ENCODE data around the gene TTF2. TPM values are rescaled to one million over a fixed set of nuclear protein-coding genes. Genes with fewer than 3 reads are reported as not detected.

The TTF2 gene
- total RNA-seq, 1 donor from 2014 or later, result 14.3 TPM

DNA sequence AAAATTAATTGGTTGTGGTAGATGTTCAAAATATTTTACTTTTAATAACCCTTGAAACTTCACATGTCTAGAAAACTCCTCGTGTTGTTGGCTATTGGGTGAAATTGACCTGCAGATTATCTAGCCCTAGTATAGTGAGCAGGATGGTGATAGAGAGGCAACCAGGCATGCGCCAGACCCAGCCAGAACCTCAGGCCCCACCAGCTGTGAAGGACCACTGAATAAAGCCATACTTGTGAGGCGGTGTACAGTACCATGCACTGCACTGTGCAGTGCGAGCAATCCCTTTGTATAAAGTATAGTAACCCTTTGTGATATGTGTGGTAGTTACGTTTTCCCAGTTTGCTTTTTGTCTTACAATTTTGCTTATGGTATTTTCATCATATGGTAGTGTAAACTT is 8.5 kb downstream of the TTF2 start:
- Histone ChIP-seq H3K36me3 (ENCODE audit: control insufficient read depth, insufficient read depth, low read length) (no peaks in the 10 kb centered on the region), H3K4me3 (ENCODE audit: low read depth, low read length) (no peak overlapping the region), H3K27me3 (ENCODE audit: control insufficient read depth, insufficient read depth, low read length) (no peaks in the 10 kb centered on the region)
- TF ChIP-seq, protein P1, sequence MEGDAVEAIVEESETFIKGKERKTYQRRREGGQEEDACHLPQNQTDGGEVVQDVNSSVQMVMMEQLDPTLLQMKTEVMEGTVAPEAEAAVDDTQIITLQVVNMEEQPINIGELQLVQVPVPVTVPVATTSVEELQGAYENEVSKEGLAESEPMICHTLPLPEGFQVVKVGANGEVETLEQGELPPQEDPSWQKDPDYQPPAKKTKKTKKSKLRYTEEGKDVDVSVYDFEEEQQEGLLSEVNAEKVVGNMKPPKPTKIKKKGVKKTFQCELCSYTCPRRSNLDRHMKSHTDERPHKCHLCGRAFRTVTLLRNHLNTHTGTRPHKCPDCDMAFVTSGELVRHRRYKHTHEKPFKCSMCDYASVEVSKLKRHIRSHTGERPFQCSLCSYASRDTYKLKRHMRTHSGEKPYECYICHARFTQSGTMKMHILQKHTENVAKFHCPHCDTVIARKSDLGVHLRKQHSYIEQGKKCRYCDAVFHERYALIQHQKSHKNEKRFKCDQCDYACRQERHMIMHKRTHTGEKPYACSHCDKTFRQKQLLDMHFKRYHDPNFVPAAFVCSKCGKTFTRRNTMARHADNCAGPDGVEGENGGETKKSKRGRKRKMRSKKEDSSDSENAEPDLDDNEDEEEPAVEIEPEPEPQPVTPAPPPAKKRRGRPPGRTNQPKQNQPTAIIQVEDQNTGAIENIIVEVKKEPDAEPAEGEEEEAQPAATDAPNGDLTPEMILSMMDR (IDR thresholded peaks at IDR 0.05; ENCODE audit: insufficient read depth, low read length, poor library complexity, severe bottlenecking), result no peak
- DNase-seq (ENCODE audit: low read depth), result no peak

GRCh38 chr1:117069220-117069844 is 9.2 kb downstream of the TTF2 start:
- H3K4me3 ChIP-seq (ENCODE audit: low read depth, low read length), result no peak overlapping the region
- DNase-seq (ENCODE audit: low read depth), result no peak
- TF ChIP-seq, protein P1 (IDR thresholded peaks at IDR 0.05; ENCODE audit: insufficient read depth, low read length, poor library complexity, severe bottlenecking), result no peak
- H3K36me3 ChIP-seq (ENCODE audit: control insufficient read depth, insufficient read depth, low read length), result no peaks in the 10 kb centered on the region
- H3K27me3 ChIP-seq (ENCODE audit: control insufficient read depth, insufficient read depth, low read length), result no peaks in the 10 kb centered on the region

DNA sequence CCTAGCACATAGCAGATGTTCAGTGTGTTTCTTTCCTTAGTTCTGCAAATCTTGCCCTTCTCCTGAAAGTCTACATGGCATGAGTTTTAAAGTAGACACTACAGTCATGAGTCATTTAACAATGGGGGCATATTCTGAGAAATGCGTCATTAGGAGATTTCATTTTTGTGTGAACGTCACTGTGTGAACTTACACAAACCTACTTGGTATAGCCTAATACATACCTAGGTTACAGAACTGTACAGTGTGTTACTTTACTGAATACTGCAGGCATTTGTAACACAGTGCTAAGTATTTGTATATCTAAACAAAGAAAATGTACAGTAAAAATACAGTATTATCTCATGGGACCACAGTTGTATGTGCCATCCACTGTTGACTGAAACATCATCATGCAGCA is 10.0 kb downstream of the TTF2 start:
- no peaks in the 10 kb centered on the region for H3K27me3 ChIP-seq (ENCODE audit: control insufficient read depth, insufficient read depth, low read length)
- no peak overlapping the region for H3K4me3 ChIP-seq (ENCODE audit: low read depth, low read length)
- DNase-seq (ENCODE audit: low read depth), result no peak
- H3K36me3 ChIP-seq (ENCODE audit: control insufficient read depth, insufficient read depth, low read length), result no peaks in the 10 kb centered on the region
- TF ChIP-seq, protein P1 (IDR thresholded peaks at IDR 0.05; ENCODE audit: insufficient read depth, low read length, poor library complexity, severe bottlenecking), result no peak

DNA sequence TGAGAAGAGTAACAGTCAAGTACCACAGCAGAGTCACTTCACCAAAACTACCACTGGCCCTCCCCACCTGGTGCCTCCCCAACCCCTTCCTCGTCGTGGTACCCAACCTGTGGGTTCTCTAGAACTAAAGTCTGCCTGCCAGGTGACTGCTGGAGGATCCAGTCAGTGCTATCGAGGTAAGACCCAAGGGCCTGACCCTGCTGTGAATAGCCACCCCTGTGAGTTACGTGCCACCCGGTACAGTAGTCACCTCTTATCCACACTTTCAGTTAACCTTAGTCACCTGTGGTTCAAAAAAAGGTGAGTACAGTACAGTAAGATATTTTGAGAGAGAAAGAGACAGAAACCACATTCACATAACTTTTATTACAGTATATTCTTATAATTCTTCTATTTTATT is 16.5 kb downstream of the TTF2 start:
- H3K4me3 ChIP-seq (ENCODE audit: low read depth, low read length), result no peak overlapping the region
- H3K36me3 ChIP-seq (ENCODE audit: control insufficient read depth, insufficient read depth, low read length), result peaks cover 1% of the 10 kb centered on the region
- H3K27me3 ChIP-seq (ENCODE audit: control insufficient read depth, insufficient read depth, low read length), result no peaks in the 10 kb centered on the region
- TF ChIP-seq, protein P1 (IDR thresholded peaks at IDR 0.05; ENCODE audit: insufficient read depth, low read length, poor library complexity, severe bottlenecking), result no peak
- no peak for DNase-seq (ENCODE audit: low read depth)

DNA sequence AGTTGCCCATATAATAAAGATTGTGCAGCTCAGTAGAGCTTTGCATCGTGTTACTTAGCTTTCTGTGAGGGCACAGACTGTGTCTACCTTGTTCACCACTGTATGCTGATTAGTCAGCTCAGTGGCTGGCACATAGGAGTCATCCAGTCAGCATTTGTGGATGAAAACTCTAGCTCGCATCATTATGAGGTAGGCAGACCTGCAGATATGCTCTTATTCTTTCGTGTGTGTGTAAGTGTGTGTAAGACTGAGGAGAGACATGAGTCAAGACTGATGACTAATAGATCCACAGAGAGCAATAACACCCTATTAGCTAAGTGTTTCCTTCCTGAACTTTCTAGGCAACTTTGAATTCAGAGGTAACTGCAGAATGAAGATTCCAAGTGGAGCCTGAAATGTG is 17.1 kb downstream of the TTF2 start:
- Histone ChIP-seq H3K4me3 (ENCODE audit: low read depth, low read length) (no peak overlapping the region), H3K27me3 (ENCODE audit: control insufficient read depth, insufficient read depth, low read length) (no peaks in the 10 kb centered on the region), H3K36me3 (ENCODE audit: control insufficient read depth, insufficient read depth, low read length) (peaks cover 1% of the 10 kb centered on the region)
- peak; percentile 90 for DNase-seq (ENCODE audit: low read depth)
- TF ChIP-seq, protein P1 (IDR thresholded peaks at IDR 0.05; ENCODE audit: insufficient read depth, low read length, poor library complexity, severe bottlenecking), result no peak

DNA sequence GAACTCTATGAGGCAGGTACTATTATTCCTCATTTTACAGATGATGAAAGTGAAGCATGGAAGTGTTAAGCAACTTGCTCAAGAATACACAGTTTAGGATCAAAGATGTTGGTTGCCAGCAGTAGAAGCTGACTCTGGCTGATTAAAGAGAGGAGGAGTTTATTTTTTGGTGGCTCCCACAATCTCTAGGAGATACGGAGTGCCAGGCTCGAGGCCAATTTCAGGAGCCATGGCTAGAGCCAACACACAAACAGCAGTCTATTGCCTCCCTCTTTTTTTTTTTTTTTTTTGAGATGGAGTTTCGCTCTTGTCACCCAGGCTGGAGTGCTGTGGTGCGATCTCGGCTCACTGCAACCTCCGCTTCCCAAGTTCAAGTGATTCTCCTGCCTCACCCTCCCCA is 19.6 kb downstream of the TTF2 start:
- H3K27me3 ChIP-seq (ENCODE audit: control insufficient read depth, insufficient read depth, low read length), result no peaks in the 10 kb centered on the region
- DNase-seq (ENCODE audit: low read depth), result no peak
- H3K4me3 ChIP-seq (ENCODE audit: low read depth, low read length), result no peak overlapping the region
- TF ChIP-seq, protein P1 (IDR thresholded peaks at IDR 0.05; ENCODE audit: insufficient read depth, low read length, poor library complexity, severe bottlenecking), result no peak
- H3K36me3 ChIP-seq (ENCODE audit: control insufficient read depth, insufficient read depth, low read length), result peaks cover 1% of the 10 kb centered on the region

Data from kidney epithelial cell (primary cell).